ENCODE results near the gene ALPK3.

DNA sequence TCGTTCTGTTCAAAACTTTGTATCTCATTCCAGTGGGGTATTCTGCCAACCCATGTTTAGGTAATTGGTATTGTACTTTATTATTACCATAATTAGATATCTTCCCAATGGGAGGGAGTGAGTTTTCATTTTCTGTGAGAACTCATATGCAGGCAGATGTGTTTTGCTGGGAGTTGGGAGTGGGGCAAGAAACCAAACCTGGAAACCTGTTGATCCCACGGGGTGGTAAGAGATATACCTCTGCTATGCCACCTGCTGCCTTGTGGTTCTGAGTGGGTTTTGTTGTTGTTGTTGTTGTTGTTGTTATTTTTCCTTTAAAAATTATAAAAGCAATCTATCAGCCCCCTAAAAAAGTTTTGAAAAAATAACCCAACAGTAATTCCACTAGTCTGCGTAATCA is 36.7 kb upstream of the ALPK3 start:
- TF ChIP-seq POLR2A (IDR thresholded peaks at IDR 0.05; ENCODE audit: low read depth, low read length) (no peak), GATA2 (IDR thresholded peaks at IDR 0.05; ENCODE audit: insufficient read depth, insufficient read length, low read depth, low read length) (no peak), FOS (IDR thresholded peaks at IDR 0.05; ENCODE audit: borderline replicate concordance, insufficient read depth, low read length) (no peak), EZH2 (IDR thresholded peaks at IDR 0.05; ENCODE audit: borderline replicate concordance, low read depth, low read length, severe bottlenecking) (no peak), POLR2AphosphoS5 (IDR thresholded peaks at IDR 0.05; ENCODE audit: insufficient read depth, low read depth, low read length) (no peak), MYC (IDR thresholded peaks at IDR 0.05; ENCODE audit: low read depth, low read length) (no peak), JUN (IDR thresholded peaks at IDR 0.05; ENCODE audit: borderline replicate concordance, insufficient read depth, insufficient read length, low read depth) (no peak)
- TF ChIP-seq, protein P1, sequence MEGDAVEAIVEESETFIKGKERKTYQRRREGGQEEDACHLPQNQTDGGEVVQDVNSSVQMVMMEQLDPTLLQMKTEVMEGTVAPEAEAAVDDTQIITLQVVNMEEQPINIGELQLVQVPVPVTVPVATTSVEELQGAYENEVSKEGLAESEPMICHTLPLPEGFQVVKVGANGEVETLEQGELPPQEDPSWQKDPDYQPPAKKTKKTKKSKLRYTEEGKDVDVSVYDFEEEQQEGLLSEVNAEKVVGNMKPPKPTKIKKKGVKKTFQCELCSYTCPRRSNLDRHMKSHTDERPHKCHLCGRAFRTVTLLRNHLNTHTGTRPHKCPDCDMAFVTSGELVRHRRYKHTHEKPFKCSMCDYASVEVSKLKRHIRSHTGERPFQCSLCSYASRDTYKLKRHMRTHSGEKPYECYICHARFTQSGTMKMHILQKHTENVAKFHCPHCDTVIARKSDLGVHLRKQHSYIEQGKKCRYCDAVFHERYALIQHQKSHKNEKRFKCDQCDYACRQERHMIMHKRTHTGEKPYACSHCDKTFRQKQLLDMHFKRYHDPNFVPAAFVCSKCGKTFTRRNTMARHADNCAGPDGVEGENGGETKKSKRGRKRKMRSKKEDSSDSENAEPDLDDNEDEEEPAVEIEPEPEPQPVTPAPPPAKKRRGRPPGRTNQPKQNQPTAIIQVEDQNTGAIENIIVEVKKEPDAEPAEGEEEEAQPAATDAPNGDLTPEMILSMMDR (IDR thresholded peaks at IDR 0.05; ENCODE audit: extremely low read depth in 1 of 2, insufficient read depth in 1 of 2, low read depth in 1 of 2, low read length in 2 of 2), result no peak
- TF ChIP-seq, protein P2, sequence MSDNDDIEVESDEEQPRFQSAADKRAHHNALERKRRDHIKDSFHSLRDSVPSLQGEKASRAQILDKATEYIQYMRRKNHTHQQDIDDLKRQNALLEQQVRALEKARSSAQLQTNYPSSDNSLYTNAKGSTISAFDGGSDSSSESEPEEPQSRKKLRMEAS (IDR thresholded peaks at IDR 0.05; ENCODE audit: insufficient read depth, insufficient read length), result no peak

Measured in endothelial cell of umbilical vein (primary cell).